ENCODE measurements around the gene SLC22A6.

SLC22A6 gene

DNA sequence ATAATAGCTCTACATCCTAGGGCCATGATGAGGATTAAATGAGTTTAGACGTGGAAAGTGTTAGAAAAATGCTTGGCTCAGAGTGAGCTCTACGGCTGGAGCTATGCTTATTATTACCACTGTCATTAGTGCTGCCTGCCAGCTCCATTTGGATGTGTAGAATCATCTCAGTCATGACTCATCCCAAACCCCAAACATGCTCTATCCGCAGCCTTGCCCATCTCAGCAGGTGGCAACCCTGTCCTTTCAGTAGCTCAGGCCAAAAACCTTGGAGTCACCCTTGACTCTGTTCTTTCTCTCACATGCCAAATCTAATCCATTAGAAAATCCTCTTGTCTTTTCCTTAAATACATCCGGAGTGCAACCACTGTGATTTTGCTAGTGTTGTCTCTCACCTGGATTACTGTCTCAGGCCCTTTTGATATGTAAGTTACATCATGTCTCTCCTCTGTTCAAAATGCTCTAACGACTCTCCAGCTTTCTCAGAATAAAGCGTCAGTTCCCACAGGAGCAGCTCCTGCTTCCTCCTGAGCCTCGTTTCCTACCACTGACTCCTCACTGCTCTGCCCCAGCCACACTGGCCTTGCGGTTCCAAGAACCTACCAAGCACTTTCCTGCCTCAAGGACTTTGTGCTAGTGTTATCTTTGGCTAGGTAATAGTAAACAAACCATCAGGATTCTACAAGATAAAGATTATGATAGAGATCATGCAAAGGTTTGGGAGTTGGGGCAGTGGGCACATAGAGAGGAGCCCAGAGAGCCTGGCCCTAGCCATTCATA lies 53.1 kb downstream of the SLC22A6 start:
- DNase-seq (ENCODE audit: low read depth in 3 of 3), result no peak

DNA sequence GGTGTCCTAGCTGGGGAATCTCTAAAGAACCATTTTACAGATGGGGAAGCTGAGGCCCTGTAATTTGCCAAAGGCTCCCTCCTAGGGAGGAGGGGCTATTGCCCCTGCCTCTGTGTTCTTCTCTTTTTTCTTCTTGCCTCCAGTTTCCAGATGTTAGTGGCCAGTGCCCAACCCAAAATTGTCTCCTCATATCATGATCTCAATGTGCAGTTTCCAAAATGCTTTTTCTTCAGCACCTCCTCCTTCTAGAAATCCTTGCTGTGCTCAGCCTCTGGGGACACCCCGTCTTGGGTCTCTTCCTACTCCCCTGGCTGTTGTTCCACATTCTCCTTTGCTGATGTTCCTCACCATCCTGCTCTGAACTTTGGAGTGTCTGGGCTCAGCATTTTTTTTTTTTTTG lies 54.1 kb downstream of the SLC22A6 start:
- no peak for DNase-seq (ENCODE audit: low read depth in 3 of 3)

DNA sequence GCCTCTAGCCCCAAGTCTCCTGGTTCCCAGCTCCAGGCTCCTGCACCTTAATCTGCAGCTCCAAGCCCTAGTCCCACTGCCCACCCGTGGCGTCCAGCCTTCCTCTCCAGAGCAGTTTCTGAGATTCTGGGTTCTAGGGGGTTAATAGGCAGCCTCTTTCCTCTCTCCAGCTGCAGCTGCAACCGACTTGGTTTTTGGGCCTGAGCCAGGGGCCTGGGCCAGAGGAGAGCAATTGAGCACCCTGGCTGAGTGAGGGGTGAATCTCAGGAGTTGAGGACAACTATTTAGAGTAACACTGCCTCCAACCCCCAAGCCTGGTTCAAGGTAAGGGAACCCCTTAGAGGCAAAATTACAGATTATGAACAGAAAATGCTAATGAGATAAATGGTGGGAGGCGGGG lies 54.6 kb downstream of the SLC22A6 start:
- no peak for DNase-seq (ENCODE audit: low read depth in 3 of 3)

DNA sequence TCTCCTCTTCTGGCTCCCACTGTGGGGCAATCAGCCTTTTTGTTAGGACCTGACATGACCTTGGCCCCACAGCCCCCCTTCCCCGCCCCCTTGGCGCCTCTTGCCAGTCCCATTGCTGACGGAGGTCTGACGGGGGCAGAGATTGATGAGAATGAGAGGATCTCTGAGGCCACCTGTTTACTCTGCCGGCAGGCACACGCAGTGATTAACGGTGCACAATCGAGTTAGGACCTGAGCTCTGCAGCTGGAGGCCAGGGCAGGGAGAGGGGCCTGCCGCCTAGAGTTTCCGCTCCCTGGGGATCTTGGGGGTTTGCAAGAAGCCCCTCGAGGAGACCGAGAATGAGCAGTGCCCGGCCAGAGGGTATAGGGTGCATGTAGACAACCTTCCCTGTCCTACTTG lies 56.8 kb downstream of the SLC22A6 start:
- no peak for DNase-seq (ENCODE audit: low read depth in 3 of 3)

DNA sequence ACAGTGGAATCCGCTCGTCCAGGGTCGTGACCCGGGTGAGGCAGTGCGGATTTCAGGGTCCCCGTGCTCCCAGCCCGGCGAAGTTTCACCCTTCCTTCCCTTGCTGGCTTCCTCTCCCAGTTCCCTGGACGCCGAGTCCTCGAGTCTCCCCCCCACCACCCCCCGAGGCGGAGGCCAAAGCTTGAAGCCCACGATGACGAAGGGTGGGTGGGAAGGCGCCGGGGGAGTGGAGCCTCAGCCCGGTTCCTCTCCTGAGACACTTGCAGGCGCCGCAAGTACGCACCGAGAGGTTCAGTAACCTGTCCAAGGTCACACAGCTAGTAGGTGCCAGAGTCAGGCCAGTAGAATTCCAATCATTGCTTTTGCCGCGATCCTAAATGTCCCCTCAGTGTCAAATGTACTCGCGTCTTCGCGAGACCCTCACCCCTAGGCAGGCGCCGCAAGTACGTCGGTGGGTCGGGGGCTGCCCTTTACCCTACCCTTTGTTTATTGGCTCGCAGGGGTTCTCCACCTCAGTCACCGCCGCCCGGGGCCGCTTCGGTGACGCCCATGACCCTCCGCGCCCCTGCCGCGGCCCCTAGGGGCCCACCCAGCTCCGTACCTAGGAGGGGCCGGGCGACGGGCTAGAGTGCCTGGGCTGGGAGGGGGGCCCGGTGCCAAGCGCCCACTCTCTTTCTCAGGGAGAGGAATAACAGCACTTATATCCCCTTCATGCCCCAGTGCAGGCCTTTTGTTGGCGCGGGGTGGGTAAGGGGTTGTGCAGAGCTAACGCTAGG lies 57.9 kb downstream of the SLC22A6 start:
- no peak for DNase-seq (ENCODE audit: low read depth in 3 of 3)
